ENCODE results near the gene SLC28A2.
A peak's percentile ranks its signal among the peaks of the same experiment; 100 is the strongest.
"Not testable (repeated sequence)": the region's sequence is repeated elsewhere in the genome, so short reads cannot be mapped to it uniquely, and the experiment has no call there.

SLC28A2 gene, protein sequence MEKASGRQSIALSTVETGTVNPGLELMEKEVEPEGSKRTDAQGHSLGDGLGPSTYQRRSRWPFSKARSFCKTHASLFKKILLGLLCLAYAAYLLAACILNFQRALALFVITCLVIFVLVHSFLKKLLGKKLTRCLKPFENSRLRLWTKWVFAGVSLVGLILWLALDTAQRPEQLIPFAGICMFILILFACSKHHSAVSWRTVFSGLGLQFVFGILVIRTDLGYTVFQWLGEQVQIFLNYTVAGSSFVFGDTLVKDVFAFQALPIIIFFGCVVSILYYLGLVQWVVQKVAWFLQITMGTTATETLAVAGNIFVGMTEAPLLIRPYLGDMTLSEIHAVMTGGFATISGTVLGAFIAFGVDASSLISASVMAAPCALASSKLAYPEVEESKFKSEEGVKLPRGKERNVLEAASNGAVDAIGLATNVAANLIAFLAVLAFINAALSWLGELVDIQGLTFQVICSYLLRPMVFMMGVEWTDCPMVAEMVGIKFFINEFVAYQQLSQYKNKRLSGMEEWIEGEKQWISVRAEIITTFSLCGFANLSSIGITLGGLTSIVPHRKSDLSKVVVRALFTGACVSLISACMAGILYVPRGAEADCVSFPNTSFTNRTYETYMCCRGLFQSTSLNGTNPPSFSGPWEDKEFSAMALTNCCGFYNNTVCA

GRCh38 chr15:45251888-45252287 is at the start of gene SLC28A2:
Gene SLC28A2, plus strand, starts transcription at chr15:45252234. Its CDS starts 982 bp downstream, at chr15:45253216.
- DNase-seq (ENCODE audit: low read depth in 2 of 2), result no peak

- no peak for DNase-seq (ENCODE audit: low read depth in 2 of 2)
Observed at GRCh38 chr15:45203182-45203581, 48.9 kb upstream of the SLC28A2 start.

DNA sequence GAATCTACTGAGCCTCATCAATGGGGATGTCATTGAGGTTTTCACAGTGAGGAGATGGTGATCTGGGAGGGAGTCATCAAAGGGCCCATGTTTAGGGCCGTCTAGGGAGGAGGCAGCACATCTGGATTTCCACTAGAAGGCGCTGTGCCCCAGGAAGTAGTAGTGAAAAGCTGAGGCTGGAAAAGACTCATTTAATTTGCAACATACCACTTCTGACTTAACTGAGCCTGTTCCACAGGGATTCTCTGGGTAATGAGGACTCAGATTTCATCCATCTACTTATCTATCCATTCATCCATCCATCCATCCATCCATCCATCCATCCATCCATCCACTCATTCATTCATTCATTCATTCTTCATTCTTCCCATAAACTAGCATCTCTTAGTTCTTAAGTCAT is 46.8 kb upstream of the SLC28A2 start:
- peak; percentile 7 to 17 for DNase-seq (ENCODE audit: low read depth in 2 of 2)

GRCh38 chr15:45212493-45212892 is 39.5 kb upstream of the SLC28A2 start:
- DNase-seq (ENCODE audit: low read depth in 2 of 2), result no peak

DNA sequence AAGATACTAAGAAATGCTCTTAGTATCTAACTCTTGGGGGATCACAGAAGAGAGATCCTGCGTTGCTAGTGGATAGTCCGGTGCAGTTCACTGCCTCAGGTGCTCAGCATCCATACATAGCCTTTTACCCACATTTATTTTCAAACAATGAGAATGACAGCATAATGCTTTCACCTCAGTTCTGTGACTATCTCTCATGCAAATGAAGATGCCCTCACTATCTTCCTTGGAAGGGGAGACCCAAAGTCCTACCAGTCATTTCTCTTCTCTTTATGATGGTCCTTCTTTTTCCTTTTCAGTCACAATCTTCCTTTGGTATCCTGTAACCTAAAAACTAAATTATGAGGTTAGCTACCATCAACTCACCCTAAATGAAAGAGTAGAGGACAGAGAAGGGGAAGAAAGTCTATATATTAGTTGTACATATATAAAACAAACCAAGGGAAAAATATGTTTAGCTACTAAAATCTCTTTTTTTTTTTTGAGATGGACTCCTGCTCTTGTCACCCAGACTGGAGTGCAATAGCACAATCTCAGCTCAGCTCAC is 30.9 kb upstream of the SLC28A2 start:
- no peak for DNase-seq (ENCODE audit: low read depth in 2 of 2)

DNA sequence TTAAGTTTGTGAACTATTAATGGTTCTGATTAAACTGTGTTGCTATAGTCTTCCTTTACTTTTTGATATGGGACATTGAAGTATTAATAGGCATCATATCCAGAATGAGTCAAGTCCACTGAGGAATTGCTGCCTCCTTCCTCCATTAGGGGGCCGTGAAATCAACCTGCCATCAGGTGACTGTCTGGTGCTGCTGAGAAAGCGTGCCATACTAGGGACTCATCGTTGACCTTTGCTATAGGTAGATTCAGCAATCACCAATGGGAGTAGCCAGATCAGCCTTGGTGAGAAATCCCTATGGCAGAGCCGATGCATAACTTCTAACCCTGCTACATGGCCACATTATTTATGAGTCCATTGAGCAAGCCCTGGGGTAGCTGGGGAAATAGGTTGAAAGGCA is 30.1 kb upstream of the SLC28A2 start:
- no peak for DNase-seq (ENCODE audit: low read depth in 2 of 2)

- no peak for DNase-seq (ENCODE audit: low read depth in 2 of 2)
Observed at GRCh38 chr15:45224621-45225217, 27.3 kb upstream of the SLC28A2 start.

GRCh38 chr15:45225506-45226273 is 26.3 kb upstream of the SLC28A2 start:
- DNase-seq (ENCODE audit: low read depth in 2 of 2), result no peak

GRCh38 chr15:45228931-45229330 is 23.1 kb upstream of the SLC28A2 start:
- no peak for DNase-seq (ENCODE audit: low read depth in 2 of 2)

GRCh38 chr15:45230245-45230965 is 21.6 kb upstream of the SLC28A2 start:
- DNase-seq (ENCODE audit: low read depth in 2 of 2), result no peak

DNA sequence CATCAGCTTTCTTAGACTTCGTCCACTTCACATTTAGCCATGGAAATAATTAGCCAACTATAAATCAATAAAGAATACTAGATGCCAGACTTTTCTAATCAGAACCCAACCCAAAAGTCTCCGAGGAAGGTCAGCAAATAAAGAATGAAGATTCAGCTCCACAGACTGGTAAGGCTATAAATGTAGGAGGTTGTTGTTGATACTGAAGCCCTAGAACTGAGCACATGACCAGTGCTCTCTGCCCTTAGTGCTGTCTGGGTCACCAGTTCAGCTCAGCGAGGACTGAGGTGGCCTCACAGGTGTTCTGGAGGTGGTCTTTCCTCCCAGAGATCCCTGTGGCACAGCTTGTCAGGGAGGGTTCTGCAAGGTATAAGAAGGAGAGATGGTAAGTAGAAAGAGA is 20.9 kb upstream of the SLC28A2 start:
- DNase-seq (ENCODE audit: low read depth in 2 of 2), result no peak

DNA sequence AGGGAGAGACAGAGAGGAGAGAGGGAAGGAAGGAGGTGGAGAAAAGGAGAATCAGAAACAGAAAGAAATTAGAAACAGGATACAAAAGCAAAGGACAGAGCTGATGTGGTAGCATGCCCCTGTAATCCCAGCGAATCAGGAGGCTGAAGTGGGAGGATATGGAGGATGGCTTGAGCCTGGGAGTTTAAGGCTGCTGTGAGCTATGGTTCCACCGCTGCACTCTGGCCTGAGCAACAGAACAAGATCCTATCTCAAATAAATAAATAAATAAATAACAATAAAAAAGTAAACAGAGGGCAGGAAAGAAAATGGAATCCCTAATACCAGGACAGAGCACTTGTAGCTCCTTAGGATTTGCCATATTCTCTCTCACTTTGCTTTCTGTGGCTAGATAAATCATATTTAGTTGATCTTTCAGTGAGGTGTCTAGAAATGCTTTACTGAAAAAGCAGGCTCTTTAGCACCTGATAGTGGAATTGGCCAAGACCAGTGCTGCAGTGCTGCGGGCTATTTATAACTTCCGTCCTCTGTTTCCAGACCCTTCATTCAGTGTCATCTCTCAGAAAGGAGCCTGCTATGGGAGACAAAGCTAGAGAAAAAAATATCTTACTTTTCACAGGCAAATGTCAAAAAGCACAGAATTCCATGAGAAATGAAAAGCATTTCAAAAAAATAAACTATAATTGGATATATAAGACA is 20.0 kb upstream of the SLC28A2 start:
- no peak for DNase-seq (ENCODE audit: low read depth in 2 of 2)

DNA sequence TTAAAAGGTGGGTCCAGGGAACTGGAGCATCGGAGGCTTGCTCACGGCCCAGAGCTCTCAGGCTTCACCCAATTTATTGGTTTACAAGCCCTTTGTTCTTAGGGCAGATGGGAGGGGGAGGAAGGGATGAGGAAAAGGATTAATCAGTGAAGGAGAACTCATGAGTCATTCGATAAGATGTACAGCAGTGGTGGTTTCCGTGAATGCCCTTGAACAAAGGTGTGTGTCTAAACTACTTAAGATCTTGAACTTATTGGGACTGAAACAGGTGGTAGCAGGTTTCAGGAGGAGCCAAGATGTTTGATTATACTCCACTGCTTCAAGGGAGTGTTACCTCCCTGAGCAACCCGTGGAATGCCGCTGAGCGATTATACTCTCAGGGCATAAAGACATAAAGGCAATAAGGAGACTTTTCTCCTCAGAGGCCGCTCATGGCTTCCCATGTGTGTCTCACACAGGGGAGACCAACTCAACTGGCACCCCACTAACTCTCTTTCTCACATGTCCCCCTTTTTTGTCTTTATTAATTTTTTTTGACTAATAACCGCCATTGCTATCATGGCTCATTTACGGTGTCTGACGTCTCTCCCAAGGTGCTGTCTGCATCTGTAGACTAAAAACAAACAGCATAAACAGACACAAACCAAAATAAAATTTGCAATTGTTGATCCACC is 17.3 kb upstream of the SLC28A2 start:
- no peak for DNase-seq (ENCODE audit: low read depth in 2 of 2)

DNA sequence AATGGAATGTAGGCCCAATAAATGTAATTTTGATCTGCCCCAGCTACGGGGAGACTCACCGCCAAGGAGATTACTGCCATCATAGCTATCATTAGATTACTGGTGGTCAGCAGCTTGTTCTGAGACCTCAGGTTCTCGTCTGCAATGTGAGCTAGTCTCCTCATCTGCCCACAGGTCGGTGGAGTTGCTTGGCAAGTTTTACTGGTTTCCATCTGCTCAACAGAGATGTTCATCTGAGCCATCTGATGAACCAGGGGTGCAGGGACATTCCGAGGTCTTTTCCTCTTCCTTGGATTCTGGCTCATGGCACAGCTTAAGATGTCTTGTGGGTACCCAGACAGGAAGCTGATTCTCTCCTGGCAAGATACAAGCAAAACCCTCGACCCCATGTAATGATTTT is 15.2 kb upstream of the SLC28A2 start:
- DNase-seq (ENCODE audit: low read depth in 2 of 2), result not testable (repeated sequence)

DNA sequence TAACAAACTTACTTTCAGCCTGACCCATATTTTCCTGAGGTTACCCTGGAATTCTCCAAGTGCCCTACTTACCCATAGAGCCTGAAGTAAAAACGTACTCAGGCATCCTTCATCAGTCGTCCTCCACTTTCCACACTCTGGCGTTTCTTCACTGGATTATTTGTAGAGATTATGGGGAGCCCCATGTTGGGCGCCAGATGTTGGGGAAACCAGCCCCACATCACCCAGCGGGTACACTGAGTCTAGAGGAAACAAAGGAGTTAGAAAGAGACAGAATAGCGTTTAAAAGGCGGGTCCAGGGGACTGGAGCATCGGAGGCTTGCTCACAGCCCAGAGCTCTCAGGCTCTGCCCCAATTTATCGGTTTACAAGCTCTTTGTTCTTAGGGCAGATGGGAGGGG is 9.7 kb upstream of the SLC28A2 start:
- no peak for DNase-seq (ENCODE audit: low read depth in 2 of 2)

GRCh38 chr15:45249125-45249780 is 2.8 kb upstream of the SLC28A2 start:
- no peak for DNase-seq (ENCODE audit: low read depth in 2 of 2)

DNA sequence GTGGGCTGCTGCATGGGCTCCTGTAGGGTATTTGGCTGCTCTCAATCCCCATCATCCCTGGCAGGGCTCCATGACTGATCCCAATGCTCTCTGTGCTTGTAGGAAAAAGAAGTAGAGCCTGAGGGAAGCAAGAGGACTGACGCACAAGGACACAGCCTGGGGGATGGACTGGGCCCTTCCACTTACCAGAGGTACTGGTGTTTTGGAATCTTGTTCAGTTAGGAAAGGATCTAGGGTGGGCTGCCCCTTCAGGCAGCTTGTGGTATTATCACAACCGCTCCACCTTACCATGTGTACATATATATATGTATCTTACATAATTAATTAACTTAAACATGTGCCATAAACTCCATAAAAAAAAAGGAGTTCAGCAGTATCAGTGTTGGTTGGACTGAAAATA is 1.3 kb downstream of the SLC28A2 start:
- DNase-seq (ENCODE audit: low read depth in 2 of 2), result no peak

- peak in 1 of 2 experiments; percentile 3 for DNase-seq (ENCODE audit: low read depth in 2 of 2)
Observed at GRCh38 chr15:45254405-45254804, 2.4 kb downstream of the SLC28A2 start.

DNA sequence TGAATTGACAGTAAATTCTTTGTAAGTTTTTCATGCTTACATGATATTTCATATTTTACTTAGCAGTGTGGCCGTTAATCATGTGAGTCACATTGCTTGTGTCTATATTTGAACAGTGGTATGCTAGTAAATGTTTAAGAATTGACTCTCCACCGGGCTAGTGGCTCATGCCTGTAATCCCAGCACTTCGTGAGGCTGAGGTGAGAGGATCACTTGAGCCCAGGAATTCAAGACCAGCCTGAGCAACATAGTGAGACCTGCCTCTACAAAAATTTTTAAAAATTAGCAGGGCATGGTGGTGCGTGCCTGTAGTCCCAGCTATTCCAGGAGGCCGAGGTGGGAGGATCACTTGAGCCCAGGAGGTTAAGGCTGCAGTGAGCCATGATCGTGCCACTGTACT is 2.8 kb downstream of the SLC28A2 start:
- peak; percentile 27 to 40 for DNase-seq (ENCODE audit: low read depth in 2 of 2)

All from fibroblast of skin of left biceps (primary cell).